HCT116 (cell line): Measurements from ENCODE around the gene RNGTT. TPM values are rescaled to one million over a fixed set of nuclear protein-coding genes. Genes with fewer than 3 reads are reported as not detected.

Experiments used
- ATAC-seq: fragments of 200-7000 bp; cut with Tn5 transposase; 2 replicates; pipeline ENCODE4 v1.9.1; 2020; ENCODE audit warnings: mild to moderate bottlenecking, moderate library complexity
- BruUV-seq: library from RNA; stranded (reverse); fragments of 400-500 nt; replicated peaks from 2 replicates; lab custom pipeline; 2021; lab: Mats Ljungman, UMichigan
- CTCF ChIA-PET: fragments of 300-600 bp; sonication (Branson Sonifier 250); formaldehyde crosslinking; loops from one replicate; lab custom pipeline; 2021; ENCODE audit warnings: antibody characterized with exemption; lab: Charles Lee
- POLR2A ChIA-PET: fragments of 300-600, 350-600 bp; sonication (Branson Sonifier 250); formaldehyde crosslinking; loops from one replicate; lab custom pipeline; 2021; ENCODE audit warnings: antibody characterized with exemption; lab: Charles Lee
- RAD21 ChIA-PET, 2 experiments: fragments of 300-600 bp; sonication (Branson Sonifier 250); formaldehyde crosslinking; loops; one replicate each; lab custom pipeline; 2023; ENCODE audit warnings: low total read pairs in 2 of 2; ENCODE audit not compliant: uncharacterized antibody in 2 of 2, unreplicated experiment in 2 of 2, low non-redundant PET in 1 of 2; lab: Charles Lee
- DNase-seq: peaks from one replicate; pipeline ENCODE4 v3.0.0-alpha.2; 2010; ENCODE audit warnings: low read depth, low spot score
- H2AFZ ChIP-seq: fragments of 200-600 bp; shearing (Covaris generic), sonication (generic); 2 replicates; pipeline ENCODE4 v1.6.1; 2017; ENCODE audit warnings: low read depth, mixed run types, mixed read lengths, antibody characterized with exemption, low read length; ENCODE audit not compliant: poor library complexity, severe bottlenecking
- H3K27ac ChIP-seq: 2 replicates; pipeline ENCODE4 v1.5.1; 2012; ENCODE audit warnings: low read depth, low read length
- H3K27me3 ChIP-seq: fragments of 200-600 bp; sonication (generic); 2 replicates; pipeline ENCODE4 v1.6.1; 2016; ENCODE audit warnings: mixed run types, low read length, mixed read lengths; ENCODE audit not compliant: insufficient read depth
- H3K36me3 ChIP-seq, 2 experiments: fragments of 200-500 bp in 1 of 2; fragments of 200-600 bp in 1 of 2; sonication (Bioruptor generic) in 1 of 2; sonication (generic) in 1 of 2; 2 replicates each; pipeline versions ENCODE4 v1.5.1 to v1.6.1; 2014 to 2016; ENCODE audit warnings: low read length in 2 of 2, inconsistent platforms in 1 of 2, mixed read lengths in 1 of 2, mixed run types in 1 of 2; ENCODE audit not compliant: insufficient read depth in 2 of 2, control insufficient read depth in 1 of 2
- H3K4me1 ChIP-seq, 2 experiments: fragments of 200-600 bp in 1 of 2; sonication (generic) in 1 of 2; 2 replicates each; pipeline versions ENCODE4 v1.5.1 to v1.6.1; 2012 to 2017; ENCODE audit warnings: low read length in 2 of 2, inconsistent platforms in 1 of 2, mild to moderate bottlenecking in 1 of 2, mixed read lengths in 1 of 2, mixed run types in 1 of 2, moderate library complexity in 1 of 2; ENCODE audit not compliant: insufficient read depth in 2 of 2, control insufficient read depth in 1 of 2
- H3K4me2 ChIP-seq: fragments of 200-600 bp; sonication (generic); 2 replicates; pipeline ENCODE4 v1.6.1; 2017; ENCODE audit warnings: mixed run types, low read length, mixed read lengths
- H3K4me3 ChIP-seq, 2 experiments: fragments of 200-600 bp in 1 of 2; sonication (generic) in 1 of 2; replicated peaks in 1 of 2; 2 replicates each; pipeline ENCODE4 v1.5.1; 2011 to 2016; ENCODE audit warnings: low read length in 2 of 2, control low read depth in 1 of 2, low read depth in 1 of 2, mild to moderate bottlenecking in 1 of 2, mixed read lengths in 1 of 2, mixed run types in 1 of 2
- H3K79me2 ChIP-seq: fragments of 200-600 bp; sonication (generic); 2 replicates; pipeline ENCODE4 v1.6.1; 2017; ENCODE audit warnings: mild to moderate bottlenecking, mixed run types, low read length, moderate library complexity, mixed read lengths; ENCODE audit not compliant: insufficient read depth
- H3K9ac ChIP-seq: fragments of 200-600 bp; sonication (generic); 2 replicates; pipeline ENCODE4 v1.6.1; 2016; ENCODE audit warnings: low read length, mixed read lengths
- H3K9me2 ChIP-seq: fragments of 200-600 bp; sonication (generic), shearing (Covaris generic); 2 replicates; pipeline ENCODE4 v1.6.1; 2017; ENCODE audit warnings: mixed run types, mild to moderate bottlenecking, moderate library complexity; ENCODE audit not compliant: insufficient read depth
- H3K9me3 ChIP-seq, 2 experiments: fragments of 200-500 bp in 1 of 2; fragments of 200-600 bp in 1 of 2; sonication (Bioruptor generic) in 1 of 2; sonication (generic) in 1 of 2; 2 replicates each; pipeline ENCODE4 v1.6.1; 2014 to 2017; ENCODE audit warnings: low read length in 2 of 2, mixed read lengths in 2 of 2, inconsistent platforms in 1 of 2, low read depth in 1 of 2, mild to moderate bottlenecking in 1 of 2, mixed run types in 1 of 2, moderate library complexity in 1 of 2; ENCODE audit not compliant: control insufficient read depth in 1 of 2, insufficient read depth in 1 of 2
- H4K20me1 ChIP-seq: fragments of 200-600 bp; sonication (generic), shearing (Covaris generic); 2 replicates; pipeline ENCODE4 v1.6.1; 2017; ENCODE audit warnings: mixed run types, mild to moderate bottlenecking, moderate library complexity; ENCODE audit not compliant: insufficient read depth
- ATF3 ChIP-seq: IDR thresholded peaks from 2 replicates; pipeline ENCODE4 v1.6.1; 2012
- CBX3 ChIP-seq: IDR thresholded peaks from 2 replicates; pipeline ENCODE4 v1.6.1; 2012; ENCODE audit warnings: low read depth
- CTCF ChIP-seq, 3 experiments: fragments of 200-600 bp in 1 of 3; sonication (generic) in 1 of 3; IDR thresholded peaks in 2 of 3; conservative IDR thresholded peaks in 1 of 3; 2 replicates each; pipeline ENCODE4 v1.5.1; 2012 to 2017; ENCODE audit warnings: low read depth in 2 of 3, low read length in 2 of 3, antibody characterized with exemption in 1 of 3, borderline replicate concordance in 1 of 3, control low read depth in 1 of 3, mild to moderate bottlenecking in 1 of 3, mixed read lengths in 1 of 3, mixed run types in 1 of 3, moderate library complexity in 1 of 3; ENCODE audit not compliant: insufficient read depth in 1 of 3
- EGR1 ChIP-seq: IDR thresholded peaks from 2 replicates; pipeline ENCODE4 v1.6.1; 2012; ENCODE audit warnings: low read depth
- ELF1 ChIP-seq: IDR thresholded peaks from 2 replicates; pipeline ENCODE4 v1.6.1; 2012; ENCODE audit warnings: low read depth, borderline replicate concordance
- EZH2phosphoT487 ChIP-seq: fragments of 200-600 bp; IDR thresholded peaks from 2 replicates; pipeline ENCODE4 v1.6.1; 2018; ENCODE audit warnings: antibody characterized with exemption, borderline replicate concordance
- JUND ChIP-seq: IDR thresholded peaks from 2 replicates; pipeline ENCODE4 v1.6.1; 2012
- MAX ChIP-seq: IDR thresholded peaks from 2 replicates; pipeline ENCODE4 v1.6.1; 2012
- POLR2AphosphoS5 ChIP-seq: IDR thresholded peaks from 2 replicates; pipeline ENCODE4 v1.6.1; 2011; ENCODE audit warnings: mild to moderate bottlenecking, low read depth, low read length, moderate library complexity
- RAD21 ChIP-seq: IDR thresholded peaks from 2 replicates; pipeline ENCODE4 v1.6.1; 2012; ENCODE audit warnings: low read depth, mild to moderate bottlenecking
- SP1 ChIP-seq: IDR thresholded peaks from 2 replicates; pipeline ENCODE4 v1.6.1; 2012; ENCODE audit warnings: low read depth
- ZBTB33 ChIP-seq: IDR thresholded peaks from 2 replicates; pipeline ENCODE4 v1.6.1; 2011; ENCODE audit warnings: mild to moderate bottlenecking, low read length, moderate library complexity; ENCODE audit not compliant: insufficient replicate concordance; ENCODE audit errors: extremely low read depth
- ZNF274 ChIP-seq: fragments of 200-500 bp; sonication (Bioruptor generic); IDR thresholded peaks from 2 replicates; pipeline ENCODE4 v1.6.1; 2014; ENCODE audit warnings: mild to moderate bottlenecking, low read depth, low read length, inconsistent platforms
- intact Hi-C: fragments of 100-400 bp; cut with micrococcal nuclease; formaldehyde crosslinking; loops from 2 replicates; pipeline ENCODE4 v1.10.0; 2022
- total RNA-seq: library from RNA; stranded (reverse); gene quantifications from one replicate; pipeline ENCODE4 v1.2.1, GENCODE V29; 2021; ENCODE audit not compliant: unreplicated experiment

RNGTT gene
- total RNA-seq, 1 experiment from 2014 or later: 23.0 TPM

- Histone ChIP-seq H3K36me3 (peaks cover 0 to 6% of the 10 kb centered on the region in 2 experiments; a peak in 1 of 4 replicates), H2AFZ (no peak overlapping the region), H3K27me3 (no peaks in the 10 kb centered on the region), H3K4me3 (no peak overlapping the region), H3K4me1 (no peaks in the 10 kb centered on the region; a peak in 1 of 4 replicates), H3K4me2 (no peak overlapping the region), H3K79me2 (peaks cover 10% of the 10 kb centered on the region; the same call in 1 of the 2 replicates), H3K9ac (no peak overlapping the region), H4K20me1 (no peaks in the 10 kb centered on the region), H3K9me3 (no peaks in the 10 kb centered on the region), H3K27ac (no peak overlapping the region), H3K9me2 (no peaks in the 10 kb centered on the region)
- ChIA-PET RAD21 (no interaction called here), POLR2A (no interaction called here), CTCF (interaction anchor here (0.9 to 2.4 kb wide), 14 partner anchors 9 to 989 kb away, joined by 3 to 20 read pairs (median 4); partner anchors contain the start of gene RNGTT)
- no peak for TF ChIP-seq ELF1
- TF ChIP-seq RAD21: peak; percentile 23; the same call in 1 of the 2 replicates
- TF ChIP-seq CTCF (IDR thresholded peaks at IDR 0.05 in 2 of 3, conservative IDR thresholded peaks at IDR 0.05 in 1 of 3; ENCODE audit: borderline replicate concordance in 1 of 3, insufficient read depth in 1 of 3, low read depth in 2 of 3, low read length in 2 of 3): peak in 2 of 3 experiments; percentile 37 to 46; a peak in 4 of 6 replicates
- no peak for TF ChIP-seq EGR1
- intact Hi-C loops: no loop called here
- no TSS peak for BruUV-seq
- ATAC-seq (no peak), DNase-seq (no peak)
Observed at GRCh38 chr6:88919032-88919431, 44.4 kb downstream of the RNGTT start.

- intact Hi-C loops: no loop called here
- H3K4me2 ChIP-seq: no peak overlapping the region
- H2AFZ ChIP-seq: no peak overlapping the region
- no peaks in the 10 kb centered on the region for H4K20me1 ChIP-seq
- no TSS peak for BruUV-seq
- no peak overlapping the region for H3K9ac ChIP-seq
- ChIA-PET CTCF (interaction anchor here (2.1 kb wide), 1 partner anchor 20 kb away, joined by 4 read pairs; no protein-coding TSS in a partner anchor), RAD21 (no interaction called here), POLR2A (no interaction called here)
- H3K9me3 ChIP-seq: no peaks in the 10 kb centered on the region
- no peaks in the 10 kb centered on the region for H3K9me2 ChIP-seq
- no peaks in the 10 kb centered on the region for H3K27me3 ChIP-seq
- H3K27ac ChIP-seq: no peak overlapping the region
- H3K4me3 ChIP-seq: no peak overlapping the region
- DNase-seq (no peak), ATAC-seq (no peak)
- H3K36me3 ChIP-seq: no peaks in the 10 kb centered on the region
- no peaks in the 10 kb centered on the region; a peak in 1 of 4 replicates for H3K4me1 ChIP-seq
- peaks cover 33% of the 10 kb centered on the region for H3K79me2 ChIP-seq
- TF ChIP-seq JUND (no peak), ZNF274 (no peak), POLR2AphosphoS5 (no peak), MAX (no peak), EZH2phosphoT487 (no peak), SP1 (no peak), ATF3 (no peak), CBX3 (no peak), ZBTB33 (no peak), EGR1 (no peak), RAD21 (no peak)
Observed at GRCh38 chr6:88916615-88917208, 46.7 kb downstream of the RNGTT start.
